Embryonic facial prominence (tissue), 1 donor: ENCODE data around the gene TBC1D5.
"Not testable (repeated sequence)": the region's sequence is repeated elsewhere in the genome, so short reads cannot be mapped to it uniquely, and the experiment has no call there.

Experiments
- DNase-seq: peaks from one replicate; pipeline ENCODE4 v3.0.0-alpha.2; 2016; ENCODE audit errors: extremely low spot score

Gene TBC1D5

GRCh38 chr3:17546500-17547255 is 195.8 kb downstream of the TBC1D5 start:
- no peak for DNase-seq

DNA sequence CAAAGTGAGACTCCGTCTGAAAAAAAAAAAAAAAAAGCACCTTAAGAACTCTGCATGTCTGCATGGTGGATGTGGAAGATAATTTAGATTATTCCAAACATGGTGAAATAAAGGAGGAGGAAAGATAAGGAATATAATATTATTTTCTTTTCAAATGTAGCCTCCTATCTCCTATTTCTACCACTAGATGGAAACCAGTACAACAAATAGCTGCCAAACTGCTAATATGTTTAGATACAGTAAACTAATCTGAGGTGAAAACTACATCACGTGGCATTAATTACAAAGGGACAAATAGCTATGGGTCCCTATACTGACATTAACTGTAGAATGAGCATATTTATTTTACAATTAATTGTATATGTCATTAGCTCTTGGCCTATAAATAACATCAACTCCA is 197.8 kb downstream of the TBC1D5 start:
- DNase-seq, result no peak

GRCh38 chr3:17542591-17542990 is 199.8 kb downstream of the TBC1D5 start:
- DNase-seq, result no peak

DNA sequence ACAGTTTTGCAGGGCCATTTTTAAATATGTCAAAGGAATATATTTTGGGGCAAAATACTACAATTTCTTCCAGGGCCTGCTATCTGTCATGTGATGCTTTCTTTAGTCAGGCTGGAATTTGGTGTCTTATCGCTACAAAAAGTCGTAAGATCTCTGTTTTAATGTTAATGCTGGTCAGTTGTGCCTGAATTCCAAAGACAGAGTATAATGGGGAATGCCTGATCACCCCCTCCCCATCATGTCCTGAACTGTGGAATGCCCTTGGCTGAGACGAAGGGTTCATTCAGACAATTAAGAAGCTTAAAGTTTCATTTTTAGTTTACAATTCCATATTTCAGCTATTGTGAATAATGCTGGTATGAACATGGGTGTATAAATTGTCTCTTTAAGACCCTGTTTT is 203.0 kb downstream of the TBC1D5 start:
- DNase-seq, result no peak

DNA sequence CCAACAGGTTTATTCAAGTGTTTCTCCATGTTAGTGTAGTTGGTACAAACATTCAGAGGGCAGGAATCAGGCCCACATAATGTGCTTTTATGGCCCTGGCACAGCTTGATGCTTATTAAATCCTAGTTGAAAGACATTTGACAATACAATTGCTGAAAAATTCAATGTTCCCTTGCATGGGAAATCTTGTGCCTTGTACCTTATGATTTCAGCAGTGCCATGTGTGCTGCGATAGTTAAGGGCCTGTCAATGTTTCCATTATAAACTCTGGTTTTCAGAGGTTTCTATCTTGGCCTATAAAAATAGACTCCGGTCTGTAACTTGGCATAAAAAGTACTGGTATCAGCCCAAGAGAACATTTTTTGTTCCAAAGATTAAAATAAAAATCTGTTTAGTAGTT is 207.2 kb downstream of the TBC1D5 start:
- DNase-seq, result no peak

DNA sequence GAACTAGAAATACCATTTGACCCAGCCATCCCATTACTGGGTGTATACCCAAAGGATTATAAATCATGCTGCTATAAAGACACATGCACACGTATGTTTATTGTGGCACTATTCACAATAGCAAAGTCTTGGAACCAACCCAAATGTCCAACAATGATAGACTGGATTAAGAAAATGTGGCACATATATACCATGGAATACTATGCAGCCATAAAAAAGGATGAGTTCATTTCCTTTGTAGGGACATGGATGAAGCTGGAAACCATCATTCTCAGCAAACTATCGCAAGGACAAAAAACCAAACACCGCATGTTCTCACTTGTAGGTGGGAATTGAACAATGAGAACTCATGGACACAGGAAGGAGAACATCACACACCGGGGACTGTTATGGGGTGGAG is 210.0 kb downstream of the TBC1D5 start:
- DNase-seq, result not testable (repeated sequence)

- no peak for DNase-seq
These were observed 212.8 kb downstream of the TBC1D5 start for GRCh38 chr3:17529677-17530076.

DNA sequence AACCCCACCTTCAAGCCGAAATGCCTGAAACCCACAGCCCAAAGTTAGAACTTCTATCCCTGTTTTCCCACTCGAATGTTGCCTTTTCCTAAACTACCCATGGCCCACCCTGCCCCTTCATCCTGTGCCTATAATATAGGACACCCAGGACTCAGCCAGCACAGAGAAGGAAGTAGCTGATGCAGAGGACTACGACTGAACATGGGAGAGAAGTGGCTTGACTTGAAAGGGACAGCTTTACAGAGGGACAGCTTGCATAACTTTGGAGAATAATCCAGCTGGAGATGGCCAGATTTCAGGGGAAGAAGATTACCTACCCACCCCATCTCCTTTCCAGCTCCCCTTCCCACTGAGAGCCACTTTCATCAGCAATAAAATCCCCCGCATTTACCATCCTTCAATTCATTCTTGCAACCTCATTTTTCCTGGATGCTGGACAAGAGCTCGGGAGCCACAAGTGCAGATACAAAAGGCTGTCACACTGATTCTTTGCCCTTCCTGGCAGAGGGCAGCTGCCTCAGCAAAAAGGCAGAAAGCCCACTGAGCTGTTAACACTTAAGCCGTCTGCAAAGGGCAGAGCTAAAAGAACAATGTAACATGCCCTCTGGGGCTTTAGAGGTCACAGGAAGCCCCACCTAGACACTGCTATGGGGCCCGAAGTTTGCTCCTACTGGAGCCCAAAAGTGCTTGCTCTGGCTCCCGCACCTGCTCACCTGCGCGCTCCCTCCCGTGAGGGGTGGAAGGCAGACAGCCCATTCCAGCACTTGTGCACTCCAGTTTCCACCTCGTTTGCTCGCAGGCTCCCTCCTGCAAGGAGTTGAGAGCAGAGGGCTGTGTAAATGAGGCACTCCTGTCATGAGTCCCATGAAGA is 224.0 kb downstream of the TBC1D5 start:
- no peak for DNase-seq

GRCh38 chr3:17515445-17516234 is 226.8 kb downstream of the TBC1D5 start:
- no peak for DNase-seq

DNA sequence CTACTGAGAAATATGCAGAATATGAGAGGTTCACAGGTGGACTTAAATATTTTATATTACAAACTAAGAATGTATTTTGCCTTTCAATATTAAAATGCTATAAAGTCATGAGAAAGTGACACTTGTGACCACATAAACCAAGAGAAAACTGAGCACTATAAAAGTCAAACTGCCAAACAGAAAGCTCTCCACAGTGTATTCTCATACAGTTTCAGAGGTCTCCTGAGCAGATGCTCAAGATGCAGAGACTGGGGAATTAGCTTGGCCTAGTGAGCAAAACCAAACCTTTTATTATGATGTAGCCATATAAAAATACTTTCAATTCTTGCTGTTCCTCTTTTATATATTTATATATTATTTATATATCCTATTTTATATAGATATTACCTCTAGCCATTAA is 227.8 kb downstream of the TBC1D5 start:
- DNase-seq, result no peak

DNA sequence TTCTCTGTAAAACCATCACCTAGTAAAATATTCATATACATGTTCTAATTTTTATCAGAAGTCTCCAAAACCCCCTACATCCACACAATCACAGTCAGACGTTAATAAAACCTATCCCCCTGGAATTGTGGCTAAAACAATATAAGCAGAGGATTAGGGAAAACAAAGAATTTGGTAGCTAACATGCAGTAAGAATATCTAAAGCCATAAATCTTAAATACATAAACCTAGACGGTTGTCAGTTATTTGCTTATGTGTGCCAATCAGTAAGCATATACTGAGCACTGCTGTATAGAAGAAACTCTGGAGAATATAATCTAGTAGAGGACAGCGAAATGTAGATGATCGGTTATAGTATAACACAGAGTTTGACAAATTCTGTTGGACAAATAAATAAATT is 232.2 kb downstream of the TBC1D5 start:
- no peak for DNase-seq

- no peak for DNase-seq
These were observed 234.2 kb downstream of the TBC1D5 start for GRCh38 chr3:17508180-17508752.

DNA sequence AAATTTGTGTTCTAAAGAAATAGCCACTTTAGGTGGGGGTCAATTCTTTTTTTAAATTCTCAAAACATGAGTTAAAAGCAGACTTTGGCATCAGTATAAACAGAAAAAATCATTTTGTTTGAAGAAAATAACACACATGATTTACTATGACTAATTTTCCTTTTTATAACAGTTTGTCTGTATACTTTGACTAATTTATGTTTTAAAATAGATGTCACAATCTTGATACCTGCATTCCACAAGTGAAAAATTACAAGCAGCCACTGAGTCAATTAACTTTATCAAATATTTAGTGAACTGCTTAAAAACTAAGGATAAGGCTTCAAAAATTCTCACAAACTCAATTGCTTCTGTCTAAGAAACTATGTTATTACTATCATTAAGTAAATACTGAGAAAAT is 235.0 kb downstream of the TBC1D5 start:
- no peak for DNase-seq

DNA sequence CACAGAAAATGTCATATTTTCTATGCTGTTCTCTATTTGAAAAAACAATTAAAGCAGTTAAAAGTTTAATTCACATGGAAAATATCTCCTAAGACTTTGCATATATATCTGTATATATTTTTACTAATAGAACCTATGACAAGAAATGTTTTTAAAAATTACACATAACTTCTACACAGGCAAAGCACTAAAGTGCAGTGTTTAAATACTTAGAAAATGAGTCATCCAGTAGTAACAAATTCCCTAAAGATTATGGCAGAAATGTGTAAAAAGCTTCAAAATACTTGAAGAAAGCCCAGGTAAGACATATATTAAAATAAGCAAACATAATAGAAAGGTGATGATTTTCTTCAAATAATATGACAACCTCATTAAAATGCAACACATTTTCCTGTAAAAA is 236.6 kb downstream of the TBC1D5 start:
- DNase-seq, result no peak

DNA sequence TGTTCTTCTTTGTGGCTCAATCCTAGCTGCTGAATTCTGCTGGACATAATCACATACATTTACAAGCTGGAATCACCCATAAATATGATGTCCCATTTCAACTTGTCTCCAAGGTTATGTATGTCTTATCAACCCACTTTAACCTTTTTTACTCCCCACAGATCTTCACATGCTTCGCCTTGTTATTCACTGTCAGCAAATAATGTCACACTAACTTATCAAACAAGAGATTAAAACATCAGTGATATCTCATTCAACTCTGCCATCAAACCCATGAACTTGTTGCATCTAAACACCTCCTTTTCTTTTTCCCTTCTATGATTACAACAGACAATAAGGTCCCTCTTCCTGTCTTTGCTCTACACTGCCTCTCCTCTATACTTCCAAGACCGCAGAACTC is 240.7 kb downstream of the TBC1D5 start:
- DNase-seq, result no peak

- DNase-seq, result no peak
These were observed 241.8 kb downstream of the TBC1D5 start for GRCh38 chr3:17500618-17501017.

DNA sequence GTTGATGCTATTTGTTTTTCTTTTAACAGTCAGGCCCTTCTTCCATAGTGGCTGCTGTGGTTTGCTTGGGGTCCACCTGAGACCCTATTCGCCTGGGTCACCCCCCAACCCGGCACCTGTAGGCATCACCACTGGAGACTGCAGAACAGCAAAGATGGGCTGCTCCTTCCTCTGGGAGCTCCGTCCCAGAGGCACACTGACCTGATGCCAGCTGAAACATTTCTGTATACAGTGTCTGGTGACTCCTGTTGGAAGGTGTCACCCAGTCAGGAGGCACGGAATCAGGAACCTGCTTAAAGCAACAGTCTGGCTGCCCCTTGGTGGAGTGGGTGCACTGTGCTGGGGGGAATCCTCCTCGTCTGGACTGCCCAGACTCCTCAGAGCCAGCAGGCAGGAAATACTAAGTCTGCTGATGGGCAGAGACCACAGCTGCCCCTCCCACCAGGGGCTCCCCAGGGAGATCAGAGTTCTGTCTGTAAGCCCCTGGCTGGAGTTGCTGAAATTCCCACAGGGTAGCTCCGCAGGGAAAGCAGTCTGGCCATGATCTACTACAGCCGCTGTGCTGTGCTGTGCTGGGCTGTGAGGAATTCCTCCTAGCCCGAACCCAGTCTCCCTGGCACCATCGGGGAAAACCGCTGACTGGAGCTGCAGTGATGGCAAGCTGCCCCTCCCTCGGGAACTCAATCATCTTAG is 248.2 kb downstream of the TBC1D5 start:
- no peak for DNase-seq

DNA sequence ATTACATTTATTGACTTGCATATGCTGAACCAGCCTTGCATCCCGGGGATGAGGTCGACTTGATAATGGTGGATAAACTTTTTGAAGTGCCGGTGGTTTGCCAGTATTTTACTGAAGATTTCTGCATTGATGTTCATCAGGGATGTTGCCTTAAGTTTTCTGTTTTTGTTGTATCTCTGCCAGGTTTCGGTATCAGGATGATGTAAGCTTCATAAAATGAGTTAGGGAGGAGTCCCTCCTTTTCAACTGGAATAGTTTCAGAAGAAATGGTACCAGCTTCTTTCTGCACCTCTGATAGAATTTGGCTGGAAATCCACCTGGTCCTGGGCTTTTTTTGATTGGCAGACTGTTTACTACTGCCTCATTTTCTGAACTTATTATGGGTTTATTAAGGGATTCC is 250.8 kb downstream of the TBC1D5 start:
- no peak for DNase-seq

DNA sequence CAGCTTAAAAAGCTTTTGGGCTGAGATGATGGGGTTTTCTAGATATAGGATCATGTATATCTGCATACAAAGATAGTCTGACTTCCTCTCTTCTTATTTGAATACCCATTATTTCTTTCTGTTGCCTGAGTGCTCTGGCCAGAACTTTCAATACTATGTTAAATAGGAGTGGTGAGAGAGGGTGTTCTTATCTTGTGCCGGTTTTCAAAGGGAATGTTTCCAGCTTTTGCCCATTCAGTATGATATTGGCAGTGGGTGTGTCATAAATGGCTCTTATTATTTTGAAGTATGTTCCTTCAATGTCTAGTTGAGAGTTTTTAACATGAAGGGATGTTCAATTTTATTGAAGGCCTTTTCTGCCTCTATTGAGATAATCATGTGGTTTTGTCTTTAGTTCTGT is 251.2 kb downstream of the TBC1D5 start:
- DNase-seq, result not testable (repeated sequence)

GRCh38 chr3:17489139-17489538 is 253.3 kb downstream of the TBC1D5 start:
- no peak for DNase-seq

GRCh38 chr3:17481116-17481515 is 261.3 kb downstream of the TBC1D5 start:
- no peak for DNase-seq
